Osteocyte (in vitro differentiated cells): ENCODE measurements around the gene NLGN1. TPM values are rescaled to one million over a fixed set of nuclear protein-coding genes. Genes with fewer than 3 reads are reported as not detected.
A peak's percentile ranks its signal among the peaks of the same experiment; 100 is the strongest.

Experiments used
- DNase-seq: peaks from one replicate; pipeline ENCODE4 v3.0.0; 2021; ENCODE audit warnings: mixed read lengths; ENCODE audit not compliant: unreplicated experiment; ENCODE audit errors: extremely low spot score
- H3K27ac Mint-ChIP-seq: one replicate; pipeline ENCODE4 v1.8.0; 2021; ENCODE audit warnings: mild to moderate bottlenecking, mixed read lengths; ENCODE audit not compliant: unreplicated experiment
- H3K27me3 Mint-ChIP-seq: one replicate; pipeline ENCODE4 v1.8.0; 2021; ENCODE audit warnings: mixed read lengths; ENCODE audit not compliant: unreplicated experiment
- H3K36me3 Mint-ChIP-seq: one replicate; pipeline ENCODE4 v1.8.0; 2021; ENCODE audit warnings: mixed read lengths; ENCODE audit not compliant: unreplicated experiment
- H3K4me1 Mint-ChIP-seq: one replicate; pipeline ENCODE4 v1.8.0; 2021; ENCODE audit warnings: mixed read lengths; ENCODE audit not compliant: unreplicated experiment
- H3K4me3 Mint-ChIP-seq: one replicate; pipeline ENCODE4 v1.8.0; 2021; ENCODE audit warnings: mild to moderate bottlenecking, moderate library complexity, mixed read lengths; ENCODE audit not compliant: unreplicated experiment
- H3K9me3 Mint-ChIP-seq: one replicate; pipeline ENCODE4 v1.8.0; 2021; ENCODE audit warnings: mixed read lengths; ENCODE audit not compliant: unreplicated experiment
- total RNA-seq: library from RNA; stranded (reverse); gene quantifications from 2 replicates; pipeline ENCODE4 v1.2.1, GENCODE V29; 2021
- TF ChIP-seq, protein P1 (sequence below): fragments of 200-600 bp; sonication (generic); IDR thresholded peaks from 2 replicates; pipeline ENCODE4 v1.5.0; 2021; ENCODE audit warnings: antibody characterized with exemption, mild to moderate bottlenecking, moderate library complexity

The NLGN1 gene
- total RNA-seq, 1 donor from 2014 or later: 3.9 TPM

DNA sequence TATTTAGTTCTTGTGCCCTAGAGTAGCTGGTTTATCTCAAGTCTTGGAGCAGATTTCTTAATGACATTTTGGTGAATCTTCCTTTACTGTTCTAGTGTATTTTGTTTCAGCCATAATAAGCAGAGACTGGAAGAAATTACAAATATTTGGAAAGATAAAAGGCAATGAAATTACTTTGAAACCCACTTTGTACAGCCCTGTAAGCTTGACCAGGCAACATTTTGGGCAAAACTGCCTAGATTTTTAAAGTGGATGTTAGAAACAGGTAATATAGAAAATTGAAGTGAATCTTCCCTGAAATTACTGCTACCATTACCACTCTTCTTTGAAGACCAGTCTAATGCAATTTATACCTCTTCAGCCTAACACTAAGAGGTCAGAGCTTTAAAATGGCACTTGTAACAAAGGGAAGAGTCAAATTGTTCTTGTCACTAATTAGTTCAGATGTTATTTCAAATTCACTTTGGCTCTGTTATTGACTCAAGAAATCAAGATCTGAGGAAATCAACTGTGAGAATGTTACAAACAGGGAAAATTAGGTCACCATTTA is 589.4 kb downstream of the NLGN1 start:
- Mint-ChIP-seq H3K9me3 (no peaks in the 10 kb centered on the region), H3K27ac (no peak overlapping the region), H3K27me3 (no peaks in the 10 kb centered on the region), H3K4me1 (no peaks in the 10 kb centered on the region), H3K4me3 (no peak overlapping the region), H3K36me3 (no peaks in the 10 kb centered on the region)
- TF ChIP-seq, protein P1, sequence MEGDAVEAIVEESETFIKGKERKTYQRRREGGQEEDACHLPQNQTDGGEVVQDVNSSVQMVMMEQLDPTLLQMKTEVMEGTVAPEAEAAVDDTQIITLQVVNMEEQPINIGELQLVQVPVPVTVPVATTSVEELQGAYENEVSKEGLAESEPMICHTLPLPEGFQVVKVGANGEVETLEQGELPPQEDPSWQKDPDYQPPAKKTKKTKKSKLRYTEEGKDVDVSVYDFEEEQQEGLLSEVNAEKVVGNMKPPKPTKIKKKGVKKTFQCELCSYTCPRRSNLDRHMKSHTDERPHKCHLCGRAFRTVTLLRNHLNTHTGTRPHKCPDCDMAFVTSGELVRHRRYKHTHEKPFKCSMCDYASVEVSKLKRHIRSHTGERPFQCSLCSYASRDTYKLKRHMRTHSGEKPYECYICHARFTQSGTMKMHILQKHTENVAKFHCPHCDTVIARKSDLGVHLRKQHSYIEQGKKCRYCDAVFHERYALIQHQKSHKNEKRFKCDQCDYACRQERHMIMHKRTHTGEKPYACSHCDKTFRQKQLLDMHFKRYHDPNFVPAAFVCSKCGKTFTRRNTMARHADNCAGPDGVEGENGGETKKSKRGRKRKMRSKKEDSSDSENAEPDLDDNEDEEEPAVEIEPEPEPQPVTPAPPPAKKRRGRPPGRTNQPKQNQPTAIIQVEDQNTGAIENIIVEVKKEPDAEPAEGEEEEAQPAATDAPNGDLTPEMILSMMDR: no peak
- DNase-seq: no peak

DNA sequence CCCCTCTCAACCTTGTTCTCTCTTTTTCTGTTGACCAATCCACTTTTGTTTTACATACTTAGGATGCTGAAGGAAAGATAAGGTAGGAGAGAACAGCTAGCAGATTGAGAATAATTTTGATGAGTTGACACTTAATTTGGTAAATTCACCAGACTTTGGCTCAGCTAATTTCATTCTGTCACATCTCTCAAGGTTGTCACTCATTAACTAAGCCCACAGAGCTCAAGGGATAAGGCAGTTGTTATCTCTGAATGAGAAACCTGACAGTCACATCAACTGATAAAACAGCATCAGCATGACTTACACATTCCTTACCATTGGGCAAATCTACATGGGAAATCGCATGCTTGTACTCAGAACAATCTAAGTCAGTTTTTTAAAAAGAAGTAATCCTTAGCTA is 591.4 kb downstream of the NLGN1 start:
- Mint-ChIP-seq H3K27me3 (no peaks in the 10 kb centered on the region), H3K4me1 (peaks cover 4% of the 10 kb centered on the region), H3K4me3 (no peak overlapping the region), H3K27ac (no peak overlapping the region), H3K9me3 (no peaks in the 10 kb centered on the region), H3K36me3 (no peaks in the 10 kb centered on the region)
- DNase-seq: no peak
- TF ChIP-seq, protein P1: no peak

DNA sequence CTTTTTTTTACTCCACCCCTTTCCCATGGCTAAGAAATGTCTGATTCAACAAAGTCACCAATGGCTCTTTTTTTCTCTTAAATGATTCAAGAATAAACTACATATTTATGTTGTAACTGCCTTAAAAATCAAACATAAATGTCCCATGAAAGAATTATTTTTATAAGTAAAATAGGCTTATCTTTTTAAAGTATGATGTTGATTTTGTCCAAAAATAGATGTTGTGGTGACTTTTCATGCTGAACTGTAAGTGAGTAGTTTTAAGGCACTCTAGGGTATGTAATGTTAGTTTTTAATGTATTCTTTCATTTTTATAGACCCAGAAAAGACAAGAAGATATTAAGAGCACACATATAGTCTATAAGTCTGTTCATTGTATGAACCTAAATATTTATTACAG is 594.9 kb downstream of the NLGN1 start:
- Mint-ChIP-seq H3K27ac (no peak overlapping the region), H3K27me3 (no peaks in the 10 kb centered on the region), H3K4me3 (no peak overlapping the region), H3K4me1 (peaks cover 4% of the 10 kb centered on the region), H3K36me3 (no peaks in the 10 kb centered on the region), H3K9me3 (no peaks in the 10 kb centered on the region)
- DNase-seq: no peak
- TF ChIP-seq, protein P1: no peak

DNA sequence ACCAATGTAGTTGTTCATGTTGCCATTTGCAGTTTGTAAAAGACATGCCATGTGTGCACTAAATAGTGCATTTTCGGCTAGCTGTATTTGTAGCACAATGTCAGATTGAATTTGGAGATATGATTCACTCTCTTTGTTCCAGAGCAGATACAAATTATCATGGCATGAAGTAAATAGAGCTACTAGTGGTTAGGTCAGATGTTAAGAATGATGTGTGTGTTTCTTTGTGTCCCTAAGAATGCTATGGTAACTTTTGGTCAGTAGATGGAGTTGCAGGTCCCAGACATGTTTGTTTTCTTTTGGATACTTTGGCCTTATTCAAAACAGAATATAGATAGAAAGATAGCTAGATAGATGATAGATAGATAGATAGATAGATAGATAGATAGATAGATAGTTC is 595.8 kb downstream of the NLGN1 start:
- Mint-ChIP-seq H3K36me3 (no peaks in the 10 kb centered on the region), H3K4me1 (peaks cover 4% of the 10 kb centered on the region), H3K4me3 (no peak overlapping the region), H3K9me3 (no peaks in the 10 kb centered on the region), H3K27me3 (no peaks in the 10 kb centered on the region), H3K27ac (no peak overlapping the region)
- TF ChIP-seq, protein P1: peak; percentile 62
- no peak for DNase-seq

DNA sequence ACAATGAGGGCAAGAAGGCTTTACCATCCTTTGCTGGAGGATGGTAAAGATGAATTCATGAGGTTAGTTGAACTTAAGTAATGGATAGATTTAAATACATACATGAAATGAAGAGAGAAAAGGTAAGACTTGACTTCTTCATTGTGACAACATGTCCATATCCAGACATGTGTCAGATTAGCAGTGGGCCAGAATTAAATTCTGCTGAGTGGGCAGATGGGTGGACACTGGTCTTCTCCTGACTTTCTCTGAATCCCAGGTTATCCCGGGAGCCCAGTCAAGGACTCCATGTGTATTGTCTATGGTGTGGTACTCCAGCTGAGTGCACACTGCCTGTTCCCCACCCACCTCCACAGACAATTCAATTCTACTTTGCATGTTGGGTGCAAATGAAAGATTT is 603.1 kb downstream of the NLGN1 start:
- Mint-ChIP-seq H3K4me1 (no peaks in the 10 kb centered on the region), H3K27me3 (no peaks in the 10 kb centered on the region), H3K4me3 (no peak overlapping the region), H3K9me3 (no peaks in the 10 kb centered on the region), H3K36me3 (no peaks in the 10 kb centered on the region), H3K27ac (no peak overlapping the region)
- TF ChIP-seq, protein P1: no peak
- DNase-seq: no peak
